Neuronal stem cell (in vitro differentiated cells): Measurements from ENCODE around the gene DYNC1LI1.

ENCODE experiments used
- DNase-seq: peaks from one replicate; pipeline ENCODE4 v3.0.0-alpha.2; 2013; ENCODE audit warnings: low spot score
- H2AFZ ChIP-seq: one replicate; pipeline ENCODE4 v1.6.1; 2013; ENCODE audit warnings: mild to moderate bottlenecking, low read length, inconsistent platforms
- H2AK5ac ChIP-seq: 2 replicates; pipeline ENCODE4 v1.6.1; 2013; ENCODE audit warnings: low read depth, mild to moderate bottlenecking, inconsistent platforms, low read length, moderate library complexity, mixed read lengths
- H2BK120ac ChIP-seq: 2 replicates; pipeline ENCODE4 v1.6.1; 2013; ENCODE audit warnings: low read depth, mild to moderate bottlenecking, inconsistent platforms, low read length, moderate library complexity, mixed read lengths
- H2BK12ac ChIP-seq: one replicate; pipeline ENCODE4 v1.6.1; 2013; ENCODE audit warnings: low read length, inconsistent platforms
- H2BK15ac ChIP-seq: 2 replicates; pipeline ENCODE4 v1.6.1; 2013; ENCODE audit warnings: mild to moderate bottlenecking, low read length, inconsistent platforms, mixed read lengths
- H2BK5ac ChIP-seq: one replicate; pipeline ENCODE4 v1.6.1; 2013; ENCODE audit warnings: inconsistent platforms, mild to moderate bottlenecking, low read length, moderate library complexity
- H3K14ac ChIP-seq: one replicate; pipeline ENCODE4 v1.6.1; 2013; ENCODE audit warnings: low read length, inconsistent platforms
- H3K18ac ChIP-seq: 2 replicates; pipeline ENCODE4 v1.6.1; 2013; ENCODE audit warnings: low read length, inconsistent platforms
- H3K23ac ChIP-seq: 2 replicates; pipeline ENCODE4 v1.6.1; 2013; ENCODE audit warnings: low read depth, mild to moderate bottlenecking, mixed read lengths, low read length, inconsistent platforms; ENCODE audit not compliant: poor library complexity
- H3K27ac ChIP-seq: replicated peaks from 3 replicates; pipeline ENCODE4 v1.5.1; 2013; ENCODE audit warnings: low read length, inconsistent platforms
- H3K27me3 ChIP-seq, 3 experiments: 2 replicates each; pipeline ENCODE4 v1.6.1; 2013; ENCODE audit warnings: low read length in 3 of 3, mild to moderate bottlenecking in 2 of 3, inconsistent platforms in 1 of 3, low read depth in 1 of 3, mixed read lengths in 1 of 3, moderate library complexity in 1 of 3; ENCODE audit not compliant: control insufficient read depth in 3 of 3, insufficient read depth in 3 of 3
- H3K36me3 ChIP-seq, 2 donors: replicated peaks in 1 of 2; 2 replicates each; pipeline ENCODE4 v1.6.1; 2013; ENCODE audit warnings: low read length in 2 of 2; ENCODE audit not compliant: control insufficient read depth in 2 of 2, insufficient read depth in 2 of 2
- H3K4ac ChIP-seq: 2 replicates; pipeline ENCODE4 v1.6.1; 2013; ENCODE audit warnings: inconsistent platforms, mild to moderate bottlenecking, low read length, moderate library complexity
- H3K4me1 ChIP-seq, 2 donors: 1 replicate in 1 of 2; 2 replicates in 1 of 2; pipeline ENCODE4 v1.6.1; 2013; ENCODE audit warnings: low read length in 2 of 2, low read depth in 1 of 2; ENCODE audit not compliant: control insufficient read depth in 2 of 2, insufficient read depth in 1 of 2
- H3K4me2 ChIP-seq: one replicate; pipeline ENCODE4 v1.6.1; 2013; ENCODE audit warnings: mild to moderate bottlenecking, low read length, inconsistent platforms; ENCODE audit not compliant: insufficient read depth, poor library complexity, severe bottlenecking
- H3K4me3 ChIP-seq, 2 donors: 2 replicates each; pipeline ENCODE4 v1.5.1; 2013; ENCODE audit warnings: low read length in 2 of 2, mild to moderate bottlenecking in 2 of 2, inconsistent platforms in 1 of 2, moderate library complexity in 1 of 2
- H3K79me1 ChIP-seq: one replicate; pipeline ENCODE4 v1.6.1; 2013; ENCODE audit warnings: low read depth, mild to moderate bottlenecking, inconsistent platforms, low read length, moderate library complexity
- H3K9ac ChIP-seq: one replicate; pipeline ENCODE4 v1.6.1; 2013; ENCODE audit warnings: mild to moderate bottlenecking, low read depth, low read length, inconsistent platforms; ENCODE audit not compliant: poor library complexity
- H3K9me3 ChIP-seq, 2 donors: replicated peaks in 1 of 2; 2 replicates each; pipeline versions ENCODE3 to v1.6.1; 2013; ENCODE audit warnings: low read length in 2 of 2, mild to moderate bottlenecking in 2 of 2, inconsistent platforms in 1 of 2, low read depth in 1 of 2, mixed read lengths in 1 of 2, moderate library complexity in 1 of 2; ENCODE audit not compliant: control insufficient read depth in 2 of 2, insufficient read depth in 1 of 2
- H4K8ac ChIP-seq: one replicate; pipeline ENCODE4 v1.6.1; 2013; ENCODE audit warnings: low read depth, mild to moderate bottlenecking, inconsistent platforms, low read length, moderate library complexity
- H4K91ac ChIP-seq: one replicate; pipeline ENCODE4 v1.6.1; 2013; ENCODE audit warnings: low read length, low read depth, mild to moderate bottlenecking, inconsistent platforms; ENCODE audit not compliant: poor library complexity
- WGBS, 2 donors: extraction: QIAGEN DNeasy Blood & Tissue Kit; methylation state at CpG; one replicate each; pipeline ENCODE4 v1.1.7; 2013; ENCODE audit warnings: missing lambda C conversion rate in 2 of 2, mixed read lengths in 1 of 2; ENCODE audit not compliant: insufficient read length in 2 of 2, insufficient replicate concordance in 1 of 2; ENCODE audit errors: extremely low coverage in 2 of 2; 5-methylcytosine and 5-hydroxymethylcytosine counted together

DYNC1LI1 gene

GRCh38 chr3:32498252-32498651, 72.4 kb downstream of the DYNC1LI1 start:
- no peak overlapping the region for H3K4me2 ChIP-seq
- H3K79me1 ChIP-seq, result no peaks in the 10 kb centered on the region
- WGBS, 2 donors, result no CpG with 5 or more reads among the region's 3 CpGs
- no peak overlapping the region for H3K9ac ChIP-seq
- H2BK5ac ChIP-seq, result no peak overlapping the region
- no peak overlapping the region for H3K4ac ChIP-seq
- no peak overlapping the region for H4K91ac ChIP-seq
- no peak overlapping the region for H2AK5ac ChIP-seq
- H2BK120ac ChIP-seq, result no peak overlapping the region
- no peaks in the 10 kb centered on the region for H3K9me3 ChIP-seq
- H2BK12ac ChIP-seq, result no peak overlapping the region
- H4K8ac ChIP-seq, result no peak overlapping the region
- no peak overlapping the region for H3K27ac ChIP-seq
- no peak overlapping the region for H3K4me3 ChIP-seq
- no peak for DNase-seq
- peaks cover 0 to 10% of the 10 kb centered on the region in 2 donors for H3K36me3 ChIP-seq
- H3K23ac ChIP-seq, result no peak overlapping the region
- H3K18ac ChIP-seq, result no peak overlapping the region
- no peak overlapping the region for H2AFZ ChIP-seq
- no peak overlapping the region for H2BK15ac ChIP-seq
- no peak overlapping the region for H3K14ac ChIP-seq
- peaks cover 0 to 5% of the 10 kb centered on the region in 2 donors for H3K4me1 ChIP-seq
- H3K27me3 ChIP-seq, result no peaks in the 10 kb centered on the region

GRCh38 chr3:32495609-32496008, 75.0 kb downstream of the DYNC1LI1 start:
- Histone ChIP-seq H3K4me3 (no peak overlapping the region), H3K36me3 (peaks cover 2 to 19% of the 10 kb centered on the region in 2 donors), H2AFZ (no peak overlapping the region), H3K14ac (no peak overlapping the region), H3K23ac (no peak overlapping the region), H3K9ac (no peak overlapping the region), H4K91ac (no peak overlapping the region), H2BK12ac (no peak overlapping the region), H3K4me2 (no peak overlapping the region), H2BK15ac (no peak overlapping the region), H2BK120ac (no peak overlapping the region), H3K79me1 (no peaks in the 10 kb centered on the region), H3K4ac (no peak overlapping the region), H2BK5ac (no peak overlapping the region), H3K9me3 (no peaks in the 10 kb centered on the region), H3K18ac (no peak overlapping the region), H2AK5ac (no peak overlapping the region), H3K27me3 (no peaks in the 10 kb centered on the region), H3K4me1 (no peaks in the 10 kb centered on the region), H4K8ac (no peak overlapping the region), H3K27ac (no peak overlapping the region)
- DNase-seq, result no peak
- WGBS, 2 donors, result no CpG with 5 or more reads among the region's 2 CpGs

GRCh38 chr3:32495085-32495484, 75.6 kb downstream of the DYNC1LI1 start:
- no peak overlapping the region for H2AFZ ChIP-seq
- H3K9ac ChIP-seq, result no peak overlapping the region
- H4K8ac ChIP-seq, result no peak overlapping the region
- no peak for DNase-seq
- H3K23ac ChIP-seq, result no peak overlapping the region
- no peaks in the 10 kb centered on the region for H3K79me1 ChIP-seq
- no peak overlapping the region for H2BK12ac ChIP-seq
- H2BK15ac ChIP-seq, result no peak overlapping the region
- peaks cover 2 to 22% of the 10 kb centered on the region in 2 donors for H3K36me3 ChIP-seq
- no peak overlapping the region for H3K4me2 ChIP-seq
- H2BK120ac ChIP-seq, result no peak overlapping the region
- H3K9me3 ChIP-seq, result no peaks in the 10 kb centered on the region
- H2BK5ac ChIP-seq, result no peak overlapping the region
- no peak overlapping the region for H3K4ac ChIP-seq
- no peak overlapping the region for H4K91ac ChIP-seq
- no peak overlapping the region for H2AK5ac ChIP-seq
- no peak overlapping the region for H3K4me3 ChIP-seq
- no peak overlapping the region for H3K27ac ChIP-seq
- no peaks in the 10 kb centered on the region for H3K27me3 ChIP-seq
- H3K4me1 ChIP-seq, result no peaks in the 10 kb centered on the region
- no peak overlapping the region for H3K14ac ChIP-seq
- no peak overlapping the region for H3K18ac ChIP-seq

GRCh38 chr3:32493437-32494414, 76.9 kb downstream of the DYNC1LI1 start:
- Histone ChIP-seq H3K79me1 (no peaks in the 10 kb centered on the region), H3K14ac (no peak overlapping the region), H3K36me3 (peaks cover 2 to 28% of the 10 kb centered on the region in 2 donors), H3K4ac (no peak overlapping the region), H2BK12ac (no peak overlapping the region), H3K27me3 (no peaks in the 10 kb centered on the region), H3K4me2 (no peak overlapping the region), H2AFZ (no peak overlapping the region), H4K91ac (no peak overlapping the region), H3K23ac (no peak overlapping the region), H2BK120ac (no peak overlapping the region), H2BK5ac (no peak overlapping the region), H2AK5ac (no peak overlapping the region), H4K8ac (no peak overlapping the region), H3K4me3 (no peak overlapping the region), H3K27ac (no peak overlapping the region), H3K9ac (no peak overlapping the region), H3K18ac (no peak overlapping the region), H3K4me1 (no peaks in the 10 kb centered on the region), H2BK15ac (no peak overlapping the region), H3K9me3 (no peaks in the 10 kb centered on the region)
- no peak for DNase-seq
- WGBS, 2 donors, result no CpG with 5 or more reads among the region's 3 CpGs
